K562 (cell line): ENCODE data around the gene ORC1. TPM values are rescaled to one million over a fixed set of nuclear protein-coding genes. Genes with fewer than 3 reads are reported as not detected.
A peak's percentile ranks its signal among the peaks of the same experiment; 100 is the strongest.

Experiments used
- ASH1L ChIP-seq: fragments of 450-650 bp; IDR thresholded peaks from 2 replicates; pipeline ENCODE4 v1.6.1; 2018; ENCODE audit warnings: borderline replicate concordance, mild to moderate bottlenecking, low read depth; ENCODE audit not compliant: partially characterized antibody
- CHCHD3 ChIP-seq: fragments of 250-450 bp; sonication (Bioruptor Pico); IDR thresholded peaks from 2 replicates; pipeline ENCODE4 v2.1.2; 2022; ENCODE audit warnings: mild to moderate bottlenecking
- DPF2 ChIP-seq: fragments of 450-650 bp; IDR thresholded peaks from 2 replicates; pipeline ENCODE4 v1.6.1; 2016
- EHMT2 ChIP-seq: fragments of 450-650 bp; IDR thresholded peaks from 2 replicates; pipeline ENCODE4 v1.6.1; 2018; ENCODE audit warnings: antibody characterized with exemption
- ELF4 ChIP-seq: fragments of 450-650 bp; formaldehyde crosslinking; IDR thresholded peaks from 2 replicates; pipeline ENCODE4 v1.4.0; 2022; ENCODE audit warnings: missing genetic modification characterization
- GATA2 ChIP-seq: sonication (generic); formaldehyde crosslinking; IDR thresholded peaks from 2 replicates; pipeline ENCODE4 v1.4.0; 2020; ENCODE audit warnings: mild to moderate bottlenecking, missing genetic modification reagents
- GATAD2A ChIP-seq: fragments of 450-650 bp; IDR thresholded peaks from 2 replicates; pipeline ENCODE4 v1.6.1; 2017
- HEY1 ChIP-seq: fragments of 250-450 bp; sonication (Bioruptor Pico); IDR thresholded peaks from 2 replicates; pipeline ENCODE4 v1.5.0; 2020; ENCODE audit warnings: mild to moderate bottlenecking, moderate library complexity, borderline replicate concordance
- IFI16 ChIP-seq: fragments of 250-450 bp; sonication (Bioruptor Pico); IDR thresholded peaks from 2 replicates; pipeline ENCODE4 v2.1.2; 2022; ENCODE audit warnings: mild to moderate bottlenecking, inconsistent platforms
- NBN ChIP-seq: fragments of 450-650 bp; IDR thresholded peaks from 2 replicates; pipeline ENCODE4 v1.6.1; 2016; ENCODE audit warnings: low read depth, mild to moderate bottlenecking
- NCOR1 ChIP-seq: fragments of 450-650 bp; IDR thresholded peaks from 2 replicates; pipeline ENCODE4 v1.6.1; 2016; ENCODE audit warnings: mild to moderate bottlenecking, moderate library complexity
- POLR2AphosphoS2 ChIP-seq: IDR thresholded peaks from 2 replicates; pipeline ENCODE4 v1.6.1; 2012; ENCODE audit warnings: low read length, improper control_type of control experiment
- PTTG1 ChIP-seq: fragments of 450-650 bp; IDR thresholded peaks from 2 replicates; pipeline ENCODE4 v1.6.1; 2016; ENCODE audit warnings: low read depth, mild to moderate bottlenecking, missing genetic modification characterization, missing compliant biosample characterization
- SIRT6 ChIP-seq: IDR thresholded peaks from one replicate; pipeline ENCODE4 v1.6.1; 2012; ENCODE audit warnings: low read depth, mild to moderate bottlenecking, control low read depth, inconsistent platforms, low read length, moderate library complexity
- SMAD1 ChIP-seq: fragments of 150-350 bp; IDR thresholded peaks from 2 replicates; pipeline ENCODE4 v1.6.1; 2014; ENCODE audit warnings: low read length, low read depth; ENCODE audit not compliant: partially characterized antibody
- SP2 ChIP-seq: IDR thresholded peaks from 2 replicates; pipeline ENCODE4 v1.6.1; 2011; ENCODE audit warnings: mild to moderate bottlenecking, low read depth, low read length, moderate library complexity; ENCODE audit not compliant: poor library complexity, severe bottlenecking; ENCODE audit errors: extremely low read depth
- SRF ChIP-seq, 2 experiments: fragments of 250-450, 450-650 bp in 1 of 2; sonication (Bioruptor Pico) in 1 of 2; sonication (generic) in 1 of 2; formaldehyde crosslinking; IDR thresholded peaks; 2 replicates each; pipeline versions ENCODE4 v1.5.0 to v1.5.1; 2020 to 2022; ENCODE audit warnings: mild to moderate bottlenecking in 1 of 2, missing genetic modification reagents in 1 of 2
- TAL1 ChIP-seq: fragments of 450-650 bp; IDR thresholded peaks from 2 replicates; pipeline ENCODE4 v1.6.1; 2016; ENCODE audit warnings: mild to moderate bottlenecking
- TEAD4 ChIP-seq, 2 experiments: sonication (generic) in 1 of 2; formaldehyde crosslinking in 1 of 2; IDR thresholded peaks; 2 replicates each; pipeline versions ENCODE4 v1.6.1 to v1.8.0; 2012 to 2022; ENCODE audit warnings: borderline replicate concordance in 1 of 2, inconsistent platforms in 1 of 2, low read length in 1 of 2, mild to moderate bottlenecking in 1 of 2, missing genetic modification reagents in 1 of 2
- YY1 ChIP-seq, 3 experiments: IDR thresholded peaks; 2 replicates each; pipeline ENCODE4 v1.6.1; 2011; ENCODE audit warnings: low read length in 2 of 3, mild to moderate bottlenecking in 2 of 3, moderate library complexity in 2 of 3, borderline replicate concordance in 1 of 3, control low read depth in 1 of 3, low read depth in 1 of 3; ENCODE audit not compliant: insufficient read depth in 3 of 3, insufficient replicate concordance in 2 of 3, control insufficient read depth in 1 of 3, insufficient read length in 1 of 3; ENCODE audit errors: extremely low read depth in 1 of 3
- ZNF583 ChIP-seq: fragments of 250-450 bp; sonication (Bioruptor Pico); IDR thresholded peaks from 2 replicates; pipeline ENCODE4 v1.4.0; 2020
- ZNF696 ChIP-seq: fragments of 250-450 bp; sonication (Bioruptor Pico); conservative IDR thresholded peaks from 2 replicates; pipeline ENCODE4 v1.4.0; 2020; ENCODE audit warnings: mild to moderate bottlenecking, moderate library complexity
- ZNF764 ChIP-seq: fragments of 250-450 bp; sonication (Bioruptor Pico); IDR thresholded peaks from 2 replicates; pipeline ENCODE4 v1.4.0; 2020; ENCODE audit warnings: low read depth, mild to moderate bottlenecking, moderate library complexity
- polyA plus RNA-seq, 8 experiments: library from polyadenylated mRNA; depleted of rRNA in 4 of 8; stranded (reverse) in 5 of 8; unstranded in 3 of 8; fragments of >200 nt; fragmentation: Nextera tagmentation in 2 of 8; fragmentation: Illumina TruSeq in 1 of 8; extraction: Ambion mirVana in 2 of 8; extraction: Trizol in 1 of 8; gene quantifications; 2 replicates each; pipeline versions ENCODE4 v1.2.1 to v1.2.3, GENCODE V29; 2011 to 2014; ENCODE audit warnings: inconsistent platforms in 1 of 8, missing spikeins in 1 of 8
- total RNA-seq, 7 experiments: library from RNA; depleted of rRNA in 6 of 7; stranded (reverse); fragments of >200 nt in 6 of 7; fragmentation: Illumina TruSeq in 2 of 7; extraction: Trizol in 2 of 7; gene quantifications; 2 replicates each; pipeline versions ENCODE4 v1.2.1 to v1.2.3, GENCODE V29; 2011 to 2021; ENCODE audit warnings: low replicate concordance in 1 of 7
- TF ChIP-seq, protein P1 (sequence below): fragments of 450-650 bp; formaldehyde crosslinking; IDR thresholded peaks from 2 replicates; pipeline ENCODE4 v1.4.0; 2022; ENCODE audit warnings: missing genetic modification characterization
- TF ChIP-seq, protein P2 (sequence below): IDR thresholded peaks from 2 replicates; pipeline ENCODE4 v1.6.1; 2011; ENCODE audit warnings: borderline replicate concordance, low read depth, mild to moderate bottlenecking, moderate library complexity, low read length; ENCODE audit not compliant: insufficient read depth, poor library complexity, severe bottlenecking
- TF ChIP-seq, protein P3 (sequence below): fragments of 450-650 bp; conservative IDR thresholded peaks from 2 replicates; pipeline ENCODE4 v1.6.1; 2016; ENCODE audit warnings: missing genetic modification characterization, low read depth, mild to moderate bottlenecking, missing compliant biosample characterization, moderate library complexity

The ORC1 gene
- total and polyA plus RNA-seq, 9 of the 15 experiments (the other 6 are each of a cell fraction or from before 2014, with no cell fraction given) = 26.4 to 91.6 (median 69.7) TPM

DNA sequence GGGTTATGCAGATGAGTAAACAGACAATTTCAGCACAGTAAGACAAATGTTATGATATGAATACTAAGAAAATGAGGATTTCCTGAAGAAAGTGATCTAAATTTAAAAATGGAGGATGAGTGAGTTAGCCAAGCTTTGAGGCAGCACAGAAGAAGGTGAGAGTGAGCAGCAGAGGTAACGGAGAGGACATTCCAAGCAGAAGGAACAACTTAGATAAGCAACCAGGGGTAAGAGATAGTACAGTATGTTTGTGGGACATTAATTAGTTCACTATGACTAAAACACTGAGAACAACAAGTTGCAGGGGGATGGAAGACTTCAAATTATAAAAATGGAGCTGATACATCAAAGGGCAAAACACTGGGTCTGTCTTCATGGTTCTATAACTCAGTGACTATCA, 22.9 kb upstream of the ORC1 start (continued):
- TF ChIP-seq, protein P1, sequence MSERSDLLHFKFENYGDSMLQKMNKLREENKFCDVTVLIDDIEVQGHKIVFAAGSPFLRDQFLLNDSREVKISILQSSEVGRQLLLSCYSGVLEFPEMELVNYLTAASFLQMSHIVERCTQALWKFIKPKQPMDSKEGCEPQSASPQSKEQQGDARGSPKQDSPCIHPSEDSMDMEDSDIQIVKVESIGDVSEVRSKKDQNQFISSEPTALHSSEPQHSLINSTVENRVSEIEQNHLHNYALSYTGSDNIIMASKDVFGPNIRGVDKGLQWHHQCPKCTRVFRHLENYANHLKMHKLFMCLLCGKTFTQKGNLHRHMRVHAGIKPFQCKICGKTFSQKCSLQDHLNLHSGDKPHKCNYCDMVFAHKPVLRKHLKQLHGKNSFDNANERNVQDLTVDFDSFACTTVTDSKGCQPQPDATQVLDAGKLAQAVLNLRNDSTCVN (CRISPR knock-in tag) = no peak
- TF ChIP-seq SMAD1 (no peak), ELF4 (CRISPR knock-in tag) (0 out of 2 replicates have a peak, but pooled peaks have one; percentile 36), IFI16 (no peak), HEY1 (CRISPR knock-in tag) (no peak), NBN (no peak), SP2 (no peak), ZNF764 (CRISPR knock-in tag) (no peak), ASH1L (no peak), PTTG1 (tag) (no peak), CHCHD3 (CRISPR knock-in tag) (no peak), GATA2 (0 out of 2 replicates have a peak, but pooled peaks have one; percentile 15), ZNF696 (CRISPR knock-in tag) (no peak), POLR2AphosphoS2 (no peak), SIRT6 (no peak), YY1 (IDR thresholded peaks at IDR 0.05; ENCODE audit: borderline replicate concordance in 1 of 3, control insufficient read depth in 1 of 3, extremely low read depth in 1 of 3, insufficient read depth in 3 of 3, insufficient read length in 1 of 3, insufficient replicate concordance in 2 of 3, low read depth in 1 of 3, low read length in 2 of 3) (peak in 1 of 3 experiments; percentile 20), ZNF583 (CRISPR knock-in tag) (no peak), NCOR1 (peak; percentile 25; the same call in 1 of the 2 replicates), GATAD2A (no peak), DPF2 (peak; percentile 44; the same call in 1 of the 2 replicates), SRF (CRISPR knock-in tag; IDR thresholded peaks at IDR 0.05) (no peak), TEAD4 (IDR thresholded peaks at IDR 0.05; ENCODE audit: low read length) (peak; percentile 76), TEAD4 (CRISPR knock-in tag; IDR thresholded peaks at IDR 0.05; ENCODE audit: borderline replicate concordance) (no peak), TAL1 (peak; percentile 32), EHMT2 (0 out of 2 replicates have a peak, but pooled peaks have one; percentile 32)
- TF ChIP-seq, protein P2, sequence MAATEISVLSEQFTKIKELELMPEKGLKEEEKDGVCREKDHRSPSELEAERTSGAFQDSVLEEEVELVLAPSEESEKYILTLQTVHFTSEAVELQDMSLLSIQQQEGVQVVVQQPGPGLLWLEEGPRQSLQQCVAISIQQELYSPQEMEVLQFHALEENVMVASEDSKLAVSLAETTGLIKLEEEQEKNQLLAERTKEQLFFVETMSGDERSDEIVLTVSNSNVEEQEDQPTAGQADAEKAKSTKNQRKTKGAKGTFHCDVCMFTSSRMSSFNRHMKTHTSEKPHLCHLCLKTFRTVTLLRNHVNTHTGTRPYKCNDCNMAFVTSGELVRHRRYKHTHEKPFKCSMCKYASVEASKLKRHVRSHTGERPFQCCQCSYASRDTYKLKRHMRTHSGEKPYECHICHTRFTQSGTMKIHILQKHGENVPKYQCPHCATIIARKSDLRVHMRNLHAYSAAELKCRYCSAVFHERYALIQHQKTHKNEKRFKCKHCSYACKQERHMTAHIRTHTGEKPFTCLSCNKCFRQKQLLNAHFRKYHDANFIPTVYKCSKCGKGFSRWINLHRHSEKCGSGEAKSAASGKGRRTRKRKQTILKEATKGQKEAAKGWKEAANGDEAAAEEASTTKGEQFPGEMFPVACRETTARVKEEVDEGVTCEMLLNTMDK = no peak
- TF ChIP-seq, protein P3, sequence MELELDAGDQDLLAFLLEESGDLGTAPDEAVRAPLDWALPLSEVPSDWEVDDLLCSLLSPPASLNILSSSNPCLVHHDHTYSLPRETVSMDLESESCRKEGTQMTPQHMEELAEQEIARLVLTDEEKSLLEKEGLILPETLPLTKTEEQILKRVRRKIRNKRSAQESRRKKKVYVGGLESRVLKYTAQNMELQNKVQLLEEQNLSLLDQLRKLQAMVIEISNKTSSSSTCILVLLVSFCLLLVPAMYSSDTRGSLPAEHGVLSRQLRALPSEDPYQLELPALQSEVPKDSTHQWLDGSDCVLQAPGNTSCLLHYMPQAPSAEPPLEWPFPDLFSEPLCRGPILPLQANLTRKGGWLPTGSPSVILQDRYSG (tag) = no peak
